ENCODE measurements around the gene TLN1.

The TLN1 gene

GRCh38 chr9:35723908-35724307 is 8.1 kb downstream of the TLN1 start:
- FAIRE-seq (no peak), DNase-seq (ENCODE audit: insufficient read length, low spot score) (no peak)
- TF ChIP-seq, protein P1, sequence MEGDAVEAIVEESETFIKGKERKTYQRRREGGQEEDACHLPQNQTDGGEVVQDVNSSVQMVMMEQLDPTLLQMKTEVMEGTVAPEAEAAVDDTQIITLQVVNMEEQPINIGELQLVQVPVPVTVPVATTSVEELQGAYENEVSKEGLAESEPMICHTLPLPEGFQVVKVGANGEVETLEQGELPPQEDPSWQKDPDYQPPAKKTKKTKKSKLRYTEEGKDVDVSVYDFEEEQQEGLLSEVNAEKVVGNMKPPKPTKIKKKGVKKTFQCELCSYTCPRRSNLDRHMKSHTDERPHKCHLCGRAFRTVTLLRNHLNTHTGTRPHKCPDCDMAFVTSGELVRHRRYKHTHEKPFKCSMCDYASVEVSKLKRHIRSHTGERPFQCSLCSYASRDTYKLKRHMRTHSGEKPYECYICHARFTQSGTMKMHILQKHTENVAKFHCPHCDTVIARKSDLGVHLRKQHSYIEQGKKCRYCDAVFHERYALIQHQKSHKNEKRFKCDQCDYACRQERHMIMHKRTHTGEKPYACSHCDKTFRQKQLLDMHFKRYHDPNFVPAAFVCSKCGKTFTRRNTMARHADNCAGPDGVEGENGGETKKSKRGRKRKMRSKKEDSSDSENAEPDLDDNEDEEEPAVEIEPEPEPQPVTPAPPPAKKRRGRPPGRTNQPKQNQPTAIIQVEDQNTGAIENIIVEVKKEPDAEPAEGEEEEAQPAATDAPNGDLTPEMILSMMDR (IDR thresholded peaks at IDR 0.05; ENCODE audit: insufficient read depth, missing control alignments): no peak

GRCh38 chr9:35723426-35723825 is 8.6 kb downstream of the TLN1 start:
- TF ChIP-seq, protein P1 (IDR thresholded peaks at IDR 0.05; ENCODE audit: insufficient read depth, missing control alignments): no peak
- FAIRE-seq (no peak), DNase-seq (ENCODE audit: insufficient read length, low spot score) (no peak)

DNA sequence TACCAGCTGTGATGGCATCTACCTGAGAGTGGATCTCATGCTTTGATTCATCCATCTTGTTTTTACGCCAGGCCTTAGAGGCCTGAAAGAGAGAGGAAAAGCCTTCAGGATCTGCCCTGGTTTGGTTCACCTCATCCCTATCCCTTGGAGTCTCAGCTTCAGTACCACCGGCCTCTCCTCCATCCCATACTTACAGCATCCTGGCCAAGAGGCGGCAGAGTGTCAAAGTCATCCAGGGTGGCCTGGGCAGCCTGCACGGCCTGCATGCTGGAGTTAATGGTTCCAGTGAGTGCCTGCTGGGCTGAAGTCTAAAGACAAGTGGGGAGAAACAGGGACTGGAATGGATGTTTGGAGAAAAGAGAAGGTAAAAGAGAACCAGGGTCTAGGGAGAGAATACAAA is 12.4 kb downstream of the TLN1 start:
- FAIRE-seq (no peak), DNase-seq (ENCODE audit: insufficient read length, low spot score) (no peak)
- TF ChIP-seq, protein P1 (IDR thresholded peaks at IDR 0.05; ENCODE audit: insufficient read depth, missing control alignments): no peak

DNA sequence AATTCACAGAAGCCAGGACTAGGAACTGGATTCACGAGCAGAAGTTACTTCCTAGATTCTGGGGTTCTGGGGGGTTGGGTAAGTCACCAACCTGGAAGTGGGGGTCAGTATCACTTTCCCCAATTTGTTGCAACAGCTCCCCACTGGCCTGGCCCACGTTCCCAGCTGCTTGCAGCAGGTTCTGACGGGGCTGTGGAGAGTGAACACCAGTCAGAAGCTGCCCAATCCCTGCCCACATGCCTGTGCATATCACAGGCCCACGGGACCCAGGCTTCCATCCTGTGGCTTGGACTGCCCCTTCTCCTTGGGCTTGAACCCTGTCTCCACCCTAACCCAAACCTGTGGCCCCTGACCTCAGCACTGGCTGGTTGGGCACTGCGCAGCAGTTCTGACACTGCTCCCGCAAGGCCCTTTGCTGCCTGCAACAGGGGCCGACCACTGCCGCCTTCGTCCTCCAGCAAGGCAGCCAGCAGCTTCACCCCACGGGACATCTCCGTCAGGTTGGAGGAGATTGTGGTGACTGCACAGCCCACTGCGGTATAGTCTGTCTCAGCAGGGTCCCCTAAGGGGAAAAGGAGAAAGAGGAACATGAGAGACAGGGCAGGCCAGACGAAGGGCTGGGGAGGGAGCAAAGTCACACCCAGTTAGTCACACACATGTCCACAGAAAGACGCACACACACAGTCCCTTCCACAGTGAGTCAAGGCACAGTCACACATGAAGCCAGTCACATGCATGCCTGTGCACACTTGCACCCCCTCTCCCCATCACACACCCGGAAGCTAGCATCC is 13.1 kb downstream of the TLN1 start:
- TF ChIP-seq, protein P1 (IDR thresholded peaks at IDR 0.05; ENCODE audit: insufficient read depth, missing control alignments): no peak
- no peak for FAIRE-seq
- no peak for DNase-seq (ENCODE audit: insufficient read length, low spot score)

- no peak for DNase-seq (ENCODE audit: insufficient read length, low spot score)
- FAIRE-seq: no peak
- TF ChIP-seq, protein P1 (IDR thresholded peaks at IDR 0.05; ENCODE audit: insufficient read depth, missing control alignments): no peak
Observed at GRCh38 chr9:35717132-35717870, 14.7 kb downstream of the TLN1 start.

DNA sequence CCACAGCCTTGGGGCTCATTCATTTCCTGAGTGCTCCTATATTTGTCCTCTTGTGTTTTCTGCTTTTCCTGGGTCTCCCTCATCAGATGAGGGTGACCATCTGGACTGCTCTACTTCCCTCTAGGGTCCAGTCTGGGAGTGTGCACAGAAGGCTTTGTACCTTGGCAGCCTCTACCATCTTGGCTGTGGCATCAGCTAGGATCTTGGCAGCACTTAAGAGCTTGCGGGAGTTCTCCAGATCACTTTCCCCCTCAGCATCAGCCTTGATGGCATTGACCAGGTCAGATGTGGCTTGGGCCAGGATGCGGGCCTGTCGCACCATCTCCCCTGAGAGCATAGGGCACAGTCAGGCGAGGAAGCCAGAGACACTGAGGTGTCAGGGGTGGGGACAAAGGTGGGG is 15.8 kb downstream of the TLN1 start:
- FAIRE-seq: no peak
- DNase-seq (ENCODE audit: insufficient read length, low spot score): no peak
- TF ChIP-seq, protein P1 (IDR thresholded peaks at IDR 0.05; ENCODE audit: insufficient read depth, missing control alignments): no peak
